HUES64 (cell line): ENCODE data around the gene ABCC6.

Experiments used
- H3K27ac ChIP-seq: 2 replicates; pipeline ENCODE4 v1.7.0; 2013; ENCODE audit warnings: low read depth, low read length, inconsistent platforms
- H3K27me3 ChIP-seq: 2 replicates; pipeline ENCODE4 v1.6.1; 2013; ENCODE audit warnings: mild to moderate bottlenecking, low read length; ENCODE audit not compliant: insufficient read depth
- H3K36me3 ChIP-seq: 2 replicates; pipeline ENCODE4 v1.6.1; 2013; ENCODE audit warnings: mild to moderate bottlenecking, low read length; ENCODE audit not compliant: insufficient read depth
- H3K4me1 ChIP-seq: 2 replicates; pipeline ENCODE4 v1.6.1; 2013; ENCODE audit warnings: mild to moderate bottlenecking, low read length, moderate library complexity; ENCODE audit not compliant: insufficient read depth
- H3K4me3 ChIP-seq: 2 replicates; pipeline ENCODE4 v1.5.1; 2013; ENCODE audit warnings: mild to moderate bottlenecking, low read length, moderate library complexity
- H3K9ac ChIP-seq: 2 replicates; pipeline ENCODE4 v1.6.1; 2013; ENCODE audit warnings: mild to moderate bottlenecking, low read depth, low read length
- H3K9me3 ChIP-seq: 2 replicates; pipeline ENCODE4 v1.6.1; 2013; ENCODE audit warnings: low read depth, low read length; ENCODE audit not compliant: insufficient read depth
- WGBS: fragments of 150-250, 120-280 bp; methylation state at CpG from one replicate; pipeline ENCODE4 v1.1.7; 2013; ENCODE audit warnings: missing lambda C conversion rate; 5-methylcytosine and 5-hydroxymethylcytosine counted together

The ABCC6 gene

DNA sequence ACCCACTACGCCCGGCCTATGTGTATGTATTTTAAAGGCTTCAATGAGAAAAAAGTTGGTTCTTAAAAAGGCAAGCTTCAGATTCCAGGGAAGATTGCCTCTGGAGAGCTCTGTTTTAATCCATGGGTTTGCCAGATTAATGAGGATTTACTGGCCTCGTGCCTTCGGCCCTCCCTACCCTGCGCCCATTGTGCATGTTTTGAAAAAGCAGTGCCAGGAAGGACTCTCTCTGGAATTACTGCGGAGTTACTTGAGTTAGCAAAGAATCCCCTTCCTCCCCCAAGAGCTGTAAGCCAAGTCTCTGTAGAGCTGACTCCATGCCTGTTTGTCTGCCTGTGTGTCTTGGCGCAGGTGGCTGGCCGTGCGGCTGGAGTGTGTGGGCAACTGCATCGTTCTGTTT is 98.9 kb downstream of the ABCC6 start:
- H3K4me3 ChIP-seq, result no peak overlapping the region
- H3K9me3 ChIP-seq, result peaks cover 5% of the 10 kb centered on the region; the same call in 1 of the 2 replicates
- no peaks in the 10 kb centered on the region for H3K27me3 ChIP-seq
- WGBS, result 96% methylated on average over 10 of the region's 10 CpGs
- peaks cover 84% of the 10 kb centered on the region for H3K36me3 ChIP-seq
- H3K27ac ChIP-seq, result no peak overlapping the region
- no peak overlapping the region for H3K9ac ChIP-seq
- no peaks in the 10 kb centered on the region for H3K4me1 ChIP-seq

DNA sequence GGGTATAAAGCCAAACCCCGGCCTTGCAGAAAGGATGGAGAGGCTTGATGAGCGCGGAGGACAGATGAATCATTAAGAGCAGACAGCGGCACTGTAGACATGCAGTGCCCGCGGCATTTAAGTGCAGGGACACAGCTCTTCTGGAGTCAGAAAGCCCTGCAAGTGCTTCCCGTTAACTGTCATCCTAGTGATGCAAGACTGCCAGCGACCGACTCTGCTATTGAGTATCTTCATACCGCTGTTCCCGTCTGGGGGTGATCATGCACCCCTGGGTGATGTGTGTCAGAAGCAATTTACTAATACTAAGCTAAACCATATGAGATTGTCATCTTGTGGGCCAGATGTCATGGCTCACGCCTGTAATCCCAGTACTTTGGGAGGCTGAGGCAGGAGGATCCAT is 101.0 kb downstream of the ABCC6 start:
- 97% methylated on average over 12 of the region's 12 CpGs for WGBS
- peaks cover 89% of the 10 kb centered on the region for H3K36me3 ChIP-seq
- H3K9me3 ChIP-seq, result peaks cover 5% of the 10 kb centered on the region; the same call in 1 of the 2 replicates
- H3K4me3 ChIP-seq, result no peak overlapping the region
- no peaks in the 10 kb centered on the region for H3K27me3 ChIP-seq
- no peaks in the 10 kb centered on the region for H3K4me1 ChIP-seq
- H3K9ac ChIP-seq, result no peak overlapping the region
- no peak overlapping the region for H3K27ac ChIP-seq

DNA sequence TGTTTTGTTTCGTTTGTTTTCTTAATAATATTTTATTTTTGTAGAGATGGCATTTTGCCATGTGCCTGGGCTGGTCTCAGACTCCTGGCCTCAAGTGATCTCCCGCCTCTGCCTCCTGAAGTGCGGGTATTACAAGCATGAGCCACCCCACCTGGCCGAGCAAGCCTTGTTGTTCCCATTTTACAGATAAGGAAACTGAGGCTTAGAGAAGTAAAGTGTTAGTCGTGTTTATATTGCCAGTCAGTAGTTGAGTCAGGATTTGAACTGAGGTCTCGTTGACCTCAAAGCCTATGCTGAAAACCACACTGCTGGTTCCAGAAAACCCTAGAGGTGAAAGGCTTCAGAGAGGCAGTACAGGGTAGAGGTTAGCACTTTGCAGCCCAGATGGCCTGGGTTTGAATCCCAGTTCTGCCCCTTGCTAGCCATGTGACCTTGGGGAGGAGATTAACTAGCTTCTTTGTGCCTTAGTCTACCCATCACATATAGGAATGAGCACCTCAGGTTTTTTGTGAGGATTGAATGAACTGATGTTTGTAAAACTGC is 102.0 kb downstream of the ABCC6 start:
- no peaks in the 10 kb centered on the region for H3K27me3 ChIP-seq
- no peak overlapping the region for H3K27ac ChIP-seq
- H3K9me3 ChIP-seq, result peaks cover 5% of the 10 kb centered on the region; the same call in 1 of the 2 replicates
- H3K36me3 ChIP-seq, result peaks cover 91% of the 10 kb centered on the region
- H3K4me3 ChIP-seq, result no peak overlapping the region
- 93% methylated on average over 5 of the region's 6 CpGs for WGBS
- no peaks in the 10 kb centered on the region for H3K4me1 ChIP-seq
- no peak overlapping the region for H3K9ac ChIP-seq

DNA sequence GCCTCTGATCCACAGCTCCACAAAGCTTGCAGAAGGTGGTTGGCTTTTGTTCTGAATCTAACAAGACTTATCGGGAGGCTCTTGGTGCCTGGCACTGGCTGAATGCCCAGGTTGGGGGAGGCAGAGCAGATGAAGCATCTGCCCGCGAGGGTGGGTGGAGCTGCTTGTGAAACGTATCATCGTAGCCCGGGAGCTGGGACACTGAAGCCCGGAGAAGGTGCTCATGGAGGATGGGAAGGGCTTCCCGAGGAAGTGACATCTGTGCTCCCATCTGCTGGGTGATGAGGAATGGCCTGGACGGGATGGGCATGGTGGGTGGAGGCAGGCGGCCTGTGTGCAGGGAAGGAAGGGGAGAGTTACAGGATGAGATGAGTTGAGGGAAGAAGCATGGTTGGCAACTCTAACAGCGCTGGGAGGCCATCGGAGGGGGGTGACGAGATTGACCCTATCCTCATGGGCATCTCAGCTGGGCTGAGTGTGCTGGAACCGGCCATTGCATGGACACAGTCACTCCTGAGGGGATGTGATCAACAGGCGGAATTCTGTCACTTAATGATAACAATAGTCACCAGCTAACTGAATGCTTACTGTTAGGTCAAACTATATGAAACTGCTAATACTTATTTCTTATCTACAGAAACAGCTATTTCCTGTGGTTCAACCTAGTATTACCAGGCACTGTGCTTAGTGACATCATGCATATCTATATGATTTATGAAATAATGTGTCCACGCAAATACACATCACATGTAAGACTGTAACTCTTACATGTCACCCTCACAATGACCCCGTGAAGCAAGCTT is 102.7 kb downstream of the ABCC6 start:
- H3K27me3 ChIP-seq, result no peaks in the 10 kb centered on the region
- H3K9ac ChIP-seq, result no peak overlapping the region
- no peak overlapping the region for H3K27ac ChIP-seq
- H3K9me3 ChIP-seq, result peaks cover 5% of the 10 kb centered on the region; the same call in 1 of the 2 replicates
- no peaks in the 10 kb centered on the region for H3K4me1 ChIP-seq
- H3K4me3 ChIP-seq, result no peak overlapping the region
- H3K36me3 ChIP-seq, result peaks cover 89% of the 10 kb centered on the region
- 93% methylated on average over 15 of the region's 17 CpGs for WGBS

DNA sequence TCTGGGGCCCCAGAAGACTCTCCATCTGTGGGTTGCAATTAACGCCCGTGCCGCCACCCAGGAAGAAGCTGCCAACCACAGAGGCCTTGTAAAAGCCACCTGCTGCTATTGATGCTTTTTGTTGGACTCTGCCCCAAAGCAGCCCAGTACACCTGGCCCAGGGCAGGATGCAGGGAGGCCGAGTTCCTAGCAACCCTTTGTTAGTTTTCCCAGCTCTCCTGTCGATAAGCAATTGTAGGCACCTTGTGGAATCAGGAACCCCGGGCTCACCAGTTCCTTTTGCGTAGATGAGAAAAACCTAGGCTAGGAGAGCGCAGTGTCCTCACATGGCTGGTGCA is 103.3 kb downstream of the ABCC6 start:
- H3K4me1 ChIP-seq, result no peaks in the 10 kb centered on the region
- H3K9ac ChIP-seq, result no peak overlapping the region
- H3K4me3 ChIP-seq, result no peak overlapping the region
- peaks cover 89% of the 10 kb centered on the region for H3K36me3 ChIP-seq
- WGBS, result 95% methylated on average over 8 of the region's 8 CpGs
- H3K9me3 ChIP-seq, result peaks cover 3% of the 10 kb centered on the region; the same call in 1 of the 2 replicates
- H3K27me3 ChIP-seq, result no peaks in the 10 kb centered on the region
- no peak overlapping the region for H3K27ac ChIP-seq

DNA sequence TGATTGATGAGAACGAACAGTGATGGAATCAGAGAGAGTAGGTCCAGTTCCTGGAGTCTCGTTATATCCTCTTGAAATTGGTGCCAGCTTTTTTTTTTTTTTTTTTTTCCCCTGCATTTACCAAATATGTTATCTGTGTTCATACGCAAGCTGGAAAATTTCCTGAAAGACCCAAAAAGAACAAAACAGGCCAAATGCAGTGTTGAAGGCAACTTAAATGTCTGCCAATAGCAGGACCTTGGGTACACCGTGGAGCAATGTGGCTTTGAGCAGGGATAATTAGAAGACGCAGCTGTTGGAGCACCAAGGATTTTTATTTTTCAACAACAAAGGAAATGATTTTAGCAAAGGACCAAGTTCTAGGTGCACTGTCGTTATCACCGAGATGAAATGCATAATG is 105.0 kb downstream of the ABCC6 start:
- H3K36me3 ChIP-seq, result peaks cover 88% of the 10 kb centered on the region
- H3K4me3 ChIP-seq, result no peak overlapping the region
- WGBS, result 95% methylated on average over 7 of the region's 7 CpGs
- no peaks in the 10 kb centered on the region for H3K9me3 ChIP-seq
- no peaks in the 10 kb centered on the region for H3K4me1 ChIP-seq
- no peak overlapping the region for H3K9ac ChIP-seq
- H3K27ac ChIP-seq, result no peak overlapping the region
- H3K27me3 ChIP-seq, result no peaks in the 10 kb centered on the region

DNA sequence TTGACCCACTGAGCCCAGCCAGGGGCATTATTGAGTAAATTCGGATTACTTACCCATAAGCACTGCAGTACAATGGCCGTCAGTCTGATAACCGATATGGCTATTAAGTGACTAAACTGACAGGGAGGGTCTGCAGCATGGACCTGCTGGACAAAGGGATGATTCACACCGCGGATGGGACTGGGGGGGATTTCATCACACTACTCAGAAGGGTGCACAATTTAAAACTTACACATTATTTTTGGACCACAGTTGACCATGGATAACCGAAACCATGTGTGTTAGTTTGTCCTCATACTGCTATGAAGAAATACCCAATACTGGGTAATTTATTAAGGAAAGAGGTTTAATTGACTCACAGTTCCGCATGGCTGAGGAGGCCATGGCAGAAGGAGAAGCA is 106.5 kb downstream of the ABCC6 start:
- 96% methylated on average over 7 of the region's 7 CpGs for WGBS
- Histone ChIP-seq H3K4me3 (no peak overlapping the region), H3K36me3 (peaks cover 88% of the 10 kb centered on the region), H3K27me3 (no peaks in the 10 kb centered on the region), H3K4me1 (no peaks in the 10 kb centered on the region), H3K9me3 (no peaks in the 10 kb centered on the region), H3K9ac (no peak overlapping the region), H3K27ac (no peak overlapping the region)

DNA sequence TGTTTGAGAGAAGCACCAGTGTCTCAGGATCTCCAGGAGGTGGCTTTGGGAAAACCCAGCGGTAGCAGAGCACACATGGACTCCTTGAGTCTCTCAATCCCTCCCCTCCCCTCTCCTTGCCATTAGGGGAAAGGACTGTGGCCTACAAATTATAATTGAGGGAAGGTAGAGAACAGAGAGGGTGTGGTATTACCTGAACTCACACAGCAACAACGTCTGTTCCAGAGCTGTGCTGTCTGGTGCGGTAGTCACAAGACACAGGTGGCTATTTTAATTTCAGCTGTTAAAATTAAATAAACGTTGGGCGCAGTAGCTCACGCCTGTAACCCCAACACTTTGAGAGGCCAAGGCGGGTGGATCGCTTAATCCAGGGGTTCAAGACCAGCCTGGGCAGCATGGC is 110.2 kb downstream of the ABCC6 start:
- Histone ChIP-seq H3K9ac (no peak overlapping the region), H3K4me3 (no peak overlapping the region), H3K27me3 (no peaks in the 10 kb centered on the region), H3K4me1 (peaks cover 4% of the 10 kb centered on the region), H3K36me3 (peaks cover 92% of the 10 kb centered on the region), H3K27ac (no peak overlapping the region), H3K9me3 (no peaks in the 10 kb centered on the region)
- 96% methylated on average over 8 of the region's 8 CpGs for WGBS

DNA sequence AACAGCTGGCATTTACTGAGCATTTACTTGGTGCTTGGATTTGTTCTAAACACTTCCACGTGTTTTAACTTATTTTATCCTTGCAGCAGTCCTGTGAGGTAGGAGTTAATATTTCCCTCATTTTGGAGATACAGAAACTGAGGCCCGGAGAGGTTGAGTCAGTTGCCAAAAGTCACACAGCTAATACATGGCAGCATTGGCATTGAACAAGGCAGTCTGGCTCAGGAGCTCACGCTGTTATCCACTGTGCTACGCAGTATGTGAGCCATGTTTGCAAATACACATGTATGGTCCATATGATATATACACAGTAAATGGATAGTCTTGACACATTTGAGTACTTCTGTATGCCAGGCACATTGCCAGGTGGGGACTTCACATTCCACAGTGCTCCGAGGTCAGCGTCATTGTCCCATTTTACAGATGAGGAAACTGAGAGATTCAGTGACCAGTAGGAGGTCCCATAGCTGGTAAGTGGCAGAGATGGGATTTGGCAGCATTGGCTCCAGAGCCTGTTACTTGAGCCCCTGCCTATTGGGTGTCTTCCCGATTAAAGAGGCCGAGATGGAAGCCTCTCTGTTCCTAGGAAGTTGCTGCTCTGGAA is 110.7 kb downstream of the ABCC6 start:
- H3K27me3 ChIP-seq, result no peaks in the 10 kb centered on the region
- H3K4me3 ChIP-seq, result no peak overlapping the region
- no peak overlapping the region for H3K9ac ChIP-seq
- peaks cover 93% of the 10 kb centered on the region for H3K36me3 ChIP-seq
- 83% methylated on average over 8 of the region's 8 CpGs for WGBS
- H3K4me1 ChIP-seq, result peaks cover 4% of the 10 kb centered on the region
- no peak overlapping the region for H3K27ac ChIP-seq
- H3K9me3 ChIP-seq, result no peaks in the 10 kb centered on the region

DNA sequence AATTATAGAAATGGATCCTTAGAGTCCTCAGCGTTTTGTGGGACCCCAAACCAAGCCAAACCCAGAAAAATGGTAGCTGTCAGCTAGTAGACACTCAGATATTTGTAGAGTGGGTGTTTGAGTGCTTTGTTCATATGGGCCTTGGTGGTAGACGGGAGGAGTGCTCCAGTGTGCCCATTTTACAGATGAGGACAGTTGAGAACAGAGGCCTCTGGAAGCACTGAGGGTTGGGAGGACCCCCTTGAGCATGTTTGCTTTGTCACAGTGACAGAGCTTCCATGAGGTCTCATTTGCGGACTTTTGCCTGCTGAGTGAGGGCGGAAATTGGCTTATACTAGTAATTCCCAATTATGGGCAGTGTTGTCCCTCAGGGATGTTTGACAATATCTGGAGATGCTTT is 111.7 kb downstream of the ABCC6 start:
- peaks cover 91% of the 10 kb centered on the region for H3K36me3 ChIP-seq
- H3K27me3 ChIP-seq, result no peaks in the 10 kb centered on the region
- WGBS, result 95% methylated on average over 4 of the region's 4 CpGs
- H3K27ac ChIP-seq, result no peak overlapping the region
- H3K4me1 ChIP-seq, result peaks cover 4% of the 10 kb centered on the region
- H3K4me3 ChIP-seq, result no peak overlapping the region
- no peak overlapping the region for H3K9ac ChIP-seq
- H3K9me3 ChIP-seq, result no peaks in the 10 kb centered on the region

DNA sequence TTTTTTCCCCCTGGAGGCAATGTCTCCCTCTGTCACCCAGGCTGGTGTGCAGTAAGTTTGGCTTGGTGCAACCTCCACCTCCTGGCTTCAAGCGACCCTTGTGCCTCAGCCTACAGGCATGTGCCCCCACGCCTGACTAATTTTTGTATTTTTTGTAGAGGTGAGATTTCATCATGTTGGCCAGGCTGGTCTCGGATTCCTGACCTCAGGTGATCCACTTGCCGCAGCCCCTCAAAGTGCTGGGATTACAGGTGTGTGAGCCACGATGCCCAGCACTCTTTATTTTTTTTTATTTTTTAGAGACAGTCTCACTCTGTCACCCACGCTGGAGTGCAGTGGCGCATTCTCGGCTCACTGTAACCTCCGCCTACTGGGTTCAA is 113.2 kb downstream of the ABCC6 start:
- no peaks in the 10 kb centered on the region for H3K27me3 ChIP-seq
- peaks cover 4% of the 10 kb centered on the region for H3K4me1 ChIP-seq
- H3K9ac ChIP-seq, result no peak overlapping the region
- 97% methylated on average over 9 of the region's 9 CpGs for WGBS
- H3K27ac ChIP-seq, result no peak overlapping the region
- H3K4me3 ChIP-seq, result no peak overlapping the region
- peaks cover 83% of the 10 kb centered on the region for H3K36me3 ChIP-seq
- H3K9me3 ChIP-seq, result no peaks in the 10 kb centered on the region
